ENCODE data around the gene MACO1.

Gene MACO1

DNA sequence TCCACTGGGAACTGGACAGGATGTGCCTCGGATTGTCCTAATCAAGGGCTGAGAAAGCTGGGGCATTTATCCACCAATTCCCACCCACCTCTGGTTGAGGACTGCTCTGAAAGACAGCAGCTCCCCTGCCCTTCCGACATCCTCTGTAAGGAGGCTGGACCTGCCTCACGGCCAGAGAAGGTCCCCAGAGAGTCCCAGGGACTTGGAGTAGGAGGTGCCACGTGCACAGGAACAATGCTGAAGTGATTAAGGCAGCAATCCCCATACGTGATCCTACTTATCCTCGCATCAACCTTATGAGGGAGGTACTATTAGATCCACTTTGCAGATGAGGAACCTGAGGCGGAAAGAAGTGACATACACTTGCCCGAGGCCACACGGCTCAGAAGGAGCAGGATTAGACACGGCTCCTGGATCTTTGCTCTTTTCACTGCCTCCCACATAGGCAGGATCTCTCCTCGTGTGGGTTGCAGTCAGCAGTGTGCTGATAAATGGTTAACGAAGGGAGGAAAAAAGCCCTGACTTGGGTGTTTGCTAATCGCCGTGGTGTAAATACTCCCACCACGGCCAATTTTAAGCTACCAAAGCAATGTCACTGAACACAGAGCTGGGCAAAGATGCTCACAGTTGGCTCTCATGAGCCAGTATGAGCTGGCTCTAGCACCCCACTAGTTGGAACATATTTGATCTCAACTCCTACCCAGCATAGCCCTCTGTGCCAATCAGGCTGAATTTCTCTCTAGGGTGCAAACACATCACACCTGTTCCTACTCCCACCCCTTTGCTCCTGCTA lies 94.1 kb downstream of the MACO1 start:
- DNase-seq (ENCODE audit: low spot score) = no peak

DNA sequence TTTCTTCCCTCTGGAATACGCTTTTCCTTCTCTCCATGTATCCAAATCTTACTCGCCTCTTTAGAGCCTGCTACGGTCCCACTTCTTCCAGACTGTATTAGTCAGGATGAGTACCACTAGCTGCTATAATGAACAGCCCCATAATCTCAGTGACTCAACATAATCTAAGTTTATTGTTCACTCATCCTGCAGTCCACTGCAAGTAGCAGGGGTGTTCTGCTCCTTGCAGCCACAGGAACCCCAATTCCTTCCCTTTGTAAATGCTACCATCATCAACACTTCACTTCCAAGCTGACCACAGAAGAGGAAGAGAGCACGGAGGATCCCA lies 94.6 kb downstream of the MACO1 start:
- no peak for DNase-seq (ENCODE audit: low spot score)

DNA sequence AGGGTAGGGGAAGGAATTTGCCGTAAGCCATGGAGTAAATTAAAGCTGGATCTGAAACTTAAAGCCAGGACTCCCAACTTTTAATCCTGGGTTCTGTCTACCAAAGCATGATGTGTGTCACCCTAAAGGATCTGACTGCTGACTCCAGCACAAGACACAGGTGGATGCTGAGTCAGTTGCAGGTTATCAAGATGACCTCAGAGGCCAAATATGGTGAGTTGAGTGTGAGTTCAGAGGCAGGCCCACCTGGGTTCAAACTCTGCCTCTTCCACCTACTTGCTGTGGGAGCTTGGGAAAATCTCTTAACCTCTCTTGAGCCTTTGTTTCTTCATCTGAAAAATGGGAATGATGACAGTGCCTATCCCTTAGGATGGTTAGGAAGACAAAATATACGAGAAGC lies 96.1 kb downstream of the MACO1 start:
- no peak for DNase-seq (ENCODE audit: low spot score)

DNA sequence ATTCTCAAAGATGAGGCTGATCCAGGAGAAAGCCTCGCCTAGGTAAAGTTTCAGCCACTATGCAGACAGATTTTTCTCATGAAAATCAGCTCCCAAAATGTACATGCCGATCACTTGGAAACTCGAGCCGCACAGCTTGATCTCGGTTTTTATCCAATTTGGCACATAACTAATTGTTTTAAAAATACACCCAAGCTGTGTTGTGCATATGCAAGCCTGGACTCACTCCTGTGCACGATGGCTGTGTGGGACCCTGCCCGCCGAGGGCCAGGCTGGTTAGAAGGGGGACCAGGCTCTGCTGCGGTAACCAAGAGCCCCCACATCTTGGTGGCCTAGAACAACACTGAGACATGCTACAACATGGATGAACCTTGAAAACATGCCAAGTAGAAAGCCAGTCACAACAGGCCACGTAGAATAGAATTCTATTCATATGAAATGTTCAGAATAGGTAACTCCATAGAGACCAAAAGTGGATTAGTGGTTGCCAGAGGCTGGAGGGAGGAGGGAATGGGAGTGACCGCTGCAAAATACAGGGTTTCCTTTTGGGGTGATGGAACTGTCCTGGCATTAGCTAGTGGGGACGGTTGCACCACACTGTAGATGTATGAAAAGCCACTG lies 96.6 kb downstream of the MACO1 start:
- DNase-seq (ENCODE audit: low spot score) = no peak

DNA sequence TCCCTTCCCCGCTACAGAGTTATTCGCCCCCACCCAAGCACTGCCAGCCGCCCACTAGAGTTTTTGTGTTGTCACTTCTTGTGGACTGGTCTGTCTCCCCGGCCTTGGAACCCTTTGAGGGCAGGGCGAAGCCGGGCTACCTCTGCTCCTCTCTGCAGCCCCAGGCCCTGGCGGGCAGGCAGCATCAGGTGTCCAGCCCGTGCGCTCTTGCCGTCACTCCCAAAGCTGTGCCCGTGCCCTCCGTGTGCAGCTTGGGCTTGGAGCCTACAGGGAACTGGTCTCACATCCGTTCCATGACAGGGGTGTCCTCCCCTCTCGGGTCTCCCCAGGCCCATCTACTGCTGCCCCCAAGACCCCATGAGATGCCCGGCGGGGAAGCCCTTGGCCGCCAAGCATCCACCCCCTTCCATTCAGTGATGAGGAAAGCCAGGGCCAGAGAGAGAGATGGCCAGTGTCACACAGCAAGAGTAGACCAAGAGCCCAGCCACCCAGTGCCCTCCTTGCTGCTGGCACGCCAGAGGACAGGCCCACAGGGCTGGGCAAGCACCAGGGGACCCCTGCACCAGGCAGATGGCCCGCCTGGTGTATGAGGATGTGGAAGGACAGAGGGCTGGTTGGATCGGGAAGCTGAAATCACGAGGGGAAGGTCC lies 97.4 kb downstream of the MACO1 start:
- no peak for DNase-seq (ENCODE audit: low spot score)

DNA sequence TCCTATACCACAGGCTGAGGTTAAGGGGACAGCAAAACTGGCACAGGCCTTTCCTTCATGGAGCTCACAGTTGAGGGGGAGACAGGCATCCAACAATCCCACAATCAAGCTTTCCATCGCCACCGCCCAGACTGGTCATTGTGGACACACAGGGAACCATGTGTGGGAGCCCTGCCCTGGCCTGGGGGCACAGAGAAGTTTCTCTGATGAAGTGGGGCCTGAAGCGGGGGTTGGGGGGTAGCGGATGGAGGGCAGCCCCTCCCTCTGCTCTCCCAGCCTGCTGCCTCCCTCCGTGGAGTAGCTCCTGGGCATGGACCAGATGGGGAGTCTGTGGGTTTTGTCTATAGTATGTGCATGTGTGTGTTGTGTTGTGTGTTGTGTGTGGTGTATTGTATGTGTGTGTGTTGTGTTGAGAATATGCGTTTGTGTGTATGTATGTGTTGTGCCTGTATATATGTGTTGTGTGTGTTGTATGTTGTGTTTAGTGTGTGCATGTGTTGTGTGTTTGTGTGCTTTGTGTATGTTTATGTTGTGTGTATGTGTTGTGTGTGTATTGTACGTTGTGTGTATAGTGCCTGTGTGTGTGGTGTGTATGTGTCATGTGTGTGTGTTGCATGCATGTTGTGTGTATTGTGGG lies 98.3 kb downstream of the MACO1 start:
- no peak for DNase-seq (ENCODE audit: low spot score)

DNA sequence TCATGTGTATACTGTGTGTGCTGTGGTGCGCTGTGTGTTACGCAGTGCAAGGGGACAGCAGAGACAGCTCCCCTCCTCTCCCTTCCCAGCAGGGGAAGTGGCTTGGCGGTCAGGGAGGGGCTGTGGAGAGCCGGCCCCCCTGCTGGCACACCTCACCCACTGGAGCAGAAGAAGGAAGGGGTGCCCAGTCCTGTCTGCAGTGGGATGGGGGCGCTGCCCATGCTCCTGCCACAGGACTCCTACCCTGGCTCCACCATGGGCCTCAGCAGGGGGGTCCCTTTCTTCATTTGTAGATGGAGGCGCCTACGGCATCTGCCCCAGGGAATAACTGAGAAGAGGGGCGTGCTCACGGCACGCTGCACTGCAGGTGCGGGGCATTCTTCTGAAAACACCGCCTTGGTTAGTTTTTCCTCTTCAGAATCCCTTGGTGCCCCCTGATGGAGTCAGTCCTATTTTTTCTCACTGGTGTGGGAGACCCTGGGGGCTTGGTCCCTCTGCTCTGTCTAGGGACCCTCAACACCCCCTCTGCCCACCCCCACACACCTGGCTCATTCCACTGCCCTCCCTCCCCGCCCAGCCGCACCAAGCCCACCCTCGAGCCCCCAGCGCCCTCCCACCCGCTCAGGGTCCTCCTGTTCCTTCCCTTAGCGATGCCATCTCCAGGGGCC lies 99.0 kb downstream of the MACO1 start:
- no peak for DNase-seq (ENCODE audit: low spot score)

DNA sequence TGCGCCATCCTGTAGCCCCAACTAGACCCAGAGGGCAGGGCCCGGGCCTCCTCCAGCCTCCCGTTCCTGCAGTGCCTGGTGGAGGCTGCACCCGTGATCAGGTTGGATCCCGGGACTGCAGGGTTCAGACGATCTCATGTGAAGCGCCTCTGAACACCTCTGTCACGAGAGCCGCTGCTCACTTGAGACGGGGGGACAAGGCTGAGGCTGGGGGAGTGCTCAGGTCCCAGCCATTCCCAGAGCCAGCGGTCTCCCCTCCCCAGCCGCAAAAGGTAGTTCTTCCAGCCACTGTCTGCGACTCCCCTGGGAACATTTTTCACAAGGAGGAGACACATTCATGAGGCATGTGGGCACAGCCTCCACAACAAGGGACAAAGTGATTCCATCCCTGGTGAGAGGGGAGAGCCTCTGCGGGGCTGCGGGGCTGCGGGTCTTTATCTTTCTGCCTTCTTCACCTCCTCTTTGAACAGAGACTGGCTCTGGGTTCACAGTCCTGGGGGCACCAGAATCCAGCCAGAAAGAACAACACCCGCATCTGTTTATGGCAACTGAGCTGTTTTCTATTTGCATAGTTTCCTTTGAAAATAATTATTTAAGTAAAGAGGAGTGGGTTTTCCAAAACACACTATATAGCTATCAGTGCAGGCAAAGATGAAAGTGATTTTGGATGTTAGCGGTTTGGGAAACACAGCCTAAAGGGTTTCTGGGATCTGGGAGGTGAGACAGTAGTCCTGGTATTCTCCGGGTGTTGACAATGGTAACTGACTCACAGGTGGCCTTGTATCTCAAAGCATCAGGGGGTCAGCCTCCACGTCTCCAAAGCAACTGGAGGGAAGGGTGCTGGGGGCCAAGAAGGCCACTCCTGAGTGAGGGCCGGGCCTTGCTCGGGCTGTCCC lies 99.7 kb downstream of the MACO1 start:
- DNase-seq (ENCODE audit: low spot score) = no peak

DNA sequence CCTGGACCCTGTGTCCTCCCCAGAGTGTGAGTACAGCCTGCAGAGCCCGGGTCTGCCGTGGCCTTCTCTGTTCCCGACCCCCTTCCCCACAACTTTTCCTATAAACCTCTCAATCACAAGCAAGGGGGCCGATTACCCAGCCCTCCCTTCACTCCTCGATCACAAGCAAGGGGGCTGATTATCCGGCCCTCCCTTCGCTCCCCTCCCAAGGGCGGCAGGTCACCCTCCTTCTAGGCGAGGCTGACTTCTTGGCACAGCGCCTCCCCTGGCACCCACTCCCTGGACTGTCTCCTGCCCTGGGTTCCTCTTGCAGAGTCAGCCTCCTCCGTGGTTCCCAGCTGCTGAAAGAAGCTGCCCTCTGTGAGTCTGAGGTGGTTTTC lies 100.4 kb downstream of the MACO1 start:
- DNase-seq (ENCODE audit: low spot score) = no peak

DNA sequence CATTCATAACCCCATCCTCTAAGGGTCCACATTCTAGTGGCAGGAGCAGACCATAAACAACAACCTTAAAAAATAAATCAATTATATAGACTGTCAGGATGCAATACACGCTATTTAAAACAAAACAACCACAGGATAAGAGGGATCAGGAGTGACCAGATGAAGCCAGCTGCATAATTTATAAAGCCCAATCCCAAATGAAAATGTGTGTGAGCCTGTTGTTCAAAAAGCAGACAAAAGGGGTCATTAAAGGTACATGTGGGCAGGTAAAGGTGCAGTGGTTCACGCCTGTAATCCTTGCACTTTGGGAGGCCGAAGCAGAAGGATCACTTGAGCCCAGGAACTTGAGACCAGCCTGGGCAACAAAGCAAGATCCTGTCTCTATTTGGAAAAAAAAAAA lies 102.3 kb downstream of the MACO1 start:
- DNase-seq (ENCODE audit: low spot score) = no peak

DNA sequence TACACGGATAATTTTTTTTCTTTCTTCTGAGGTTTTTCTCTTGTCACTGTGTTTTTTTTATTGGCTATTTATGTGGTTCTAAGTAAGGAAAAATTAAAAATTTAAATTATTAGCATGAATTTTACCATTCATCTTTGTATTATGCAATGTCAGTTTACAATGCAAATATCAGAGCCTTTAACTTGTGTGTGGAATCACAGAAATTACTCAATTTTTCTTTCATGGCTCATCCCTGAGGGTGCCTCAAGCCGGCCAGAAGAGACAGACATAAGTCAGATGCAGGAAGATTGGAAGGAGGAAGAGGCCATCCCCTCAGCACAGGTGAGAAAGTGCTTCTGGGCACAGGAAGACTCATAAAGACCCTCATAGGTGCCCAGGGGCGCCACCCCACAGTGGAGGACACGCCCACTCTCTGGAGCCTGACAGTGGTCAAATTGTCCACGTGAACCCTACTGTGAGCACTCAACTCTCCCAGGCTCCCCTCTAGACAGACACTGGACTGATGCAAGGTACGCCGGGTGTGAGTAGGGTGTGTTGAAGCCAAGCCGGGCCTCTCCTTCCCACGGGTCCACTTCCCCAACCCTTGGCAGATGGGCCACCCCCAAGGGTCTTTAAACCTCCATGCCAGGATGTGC lies 103.2 kb downstream of the MACO1 start:
- no peak for DNase-seq (ENCODE audit: low spot score)

DNA sequence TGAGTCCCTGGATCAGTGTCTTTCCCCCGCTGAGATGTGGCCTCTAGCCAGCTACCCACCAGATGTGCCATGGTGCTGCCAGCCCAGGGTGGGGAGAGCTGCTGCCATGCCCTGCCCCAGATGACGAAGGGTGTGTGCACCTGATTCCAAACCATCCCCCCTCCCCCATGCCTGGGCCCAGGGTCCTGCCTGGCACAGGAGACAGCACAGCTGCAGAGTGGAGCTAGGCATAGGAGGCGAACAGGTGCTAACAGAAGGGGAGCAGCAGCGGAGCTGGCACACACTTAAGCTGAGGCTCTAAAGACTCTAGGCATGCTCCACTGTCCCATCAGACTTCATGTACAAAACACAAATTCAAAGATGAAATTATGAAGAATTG lies 103.7 kb downstream of the MACO1 start:
- DNase-seq (ENCODE audit: low spot score) = no peak

DNA sequence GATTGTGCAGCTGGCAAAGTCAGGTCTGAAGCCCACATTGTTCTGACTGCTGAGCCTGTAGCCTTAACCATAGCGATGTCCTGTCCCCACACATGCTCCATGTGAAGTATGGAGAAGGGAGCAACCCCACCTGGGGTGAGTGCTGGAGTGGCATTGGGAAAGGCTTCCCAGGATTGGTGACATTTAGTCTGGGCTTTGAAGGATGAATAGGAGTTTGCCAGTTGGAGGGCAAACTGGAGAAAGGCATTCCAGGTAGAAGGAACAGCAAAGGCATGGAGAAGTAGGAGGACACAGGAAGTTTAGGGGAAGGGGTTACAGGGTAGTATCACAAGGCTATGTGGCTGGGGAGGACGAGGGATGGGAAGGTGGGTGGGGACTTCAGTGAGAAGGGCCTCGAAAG lies 105.4 kb downstream of the MACO1 start:
- DNase-seq (ENCODE audit: low spot score) = no peak

DNA sequence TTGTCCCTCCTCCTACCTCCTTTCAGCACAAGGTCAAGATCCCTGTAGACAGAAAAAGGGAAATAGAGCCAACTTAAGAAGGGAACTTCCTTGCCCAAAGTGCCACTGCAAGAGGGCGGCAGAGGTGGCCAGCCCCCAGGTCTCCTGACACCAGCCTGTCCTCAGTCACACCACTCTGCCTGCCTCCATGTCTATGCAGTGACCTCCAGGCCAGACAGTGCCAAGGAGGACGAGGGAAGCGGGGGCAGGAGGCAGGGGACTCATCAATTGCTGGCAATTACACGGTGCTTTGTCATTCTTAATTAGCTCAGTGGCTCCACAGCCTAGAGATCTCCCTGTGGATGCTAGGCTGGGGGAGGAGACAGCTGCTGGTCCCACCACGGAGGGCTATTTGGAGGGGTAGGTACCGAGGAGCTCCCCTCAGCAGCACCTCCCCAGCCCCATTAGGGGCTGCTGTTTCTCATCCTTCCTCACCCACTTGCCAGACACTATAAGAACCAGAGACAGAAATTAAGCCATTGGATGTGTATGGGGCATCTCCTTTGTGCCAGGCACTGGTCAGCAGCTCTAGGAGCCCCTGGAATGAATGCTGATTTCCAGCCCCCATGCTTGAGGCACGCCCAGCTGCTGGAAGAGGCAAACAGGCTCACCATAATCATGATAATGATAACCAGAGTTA lies 106.6 kb downstream of the MACO1 start:
- no peak for DNase-seq (ENCODE audit: low spot score)

DNA sequence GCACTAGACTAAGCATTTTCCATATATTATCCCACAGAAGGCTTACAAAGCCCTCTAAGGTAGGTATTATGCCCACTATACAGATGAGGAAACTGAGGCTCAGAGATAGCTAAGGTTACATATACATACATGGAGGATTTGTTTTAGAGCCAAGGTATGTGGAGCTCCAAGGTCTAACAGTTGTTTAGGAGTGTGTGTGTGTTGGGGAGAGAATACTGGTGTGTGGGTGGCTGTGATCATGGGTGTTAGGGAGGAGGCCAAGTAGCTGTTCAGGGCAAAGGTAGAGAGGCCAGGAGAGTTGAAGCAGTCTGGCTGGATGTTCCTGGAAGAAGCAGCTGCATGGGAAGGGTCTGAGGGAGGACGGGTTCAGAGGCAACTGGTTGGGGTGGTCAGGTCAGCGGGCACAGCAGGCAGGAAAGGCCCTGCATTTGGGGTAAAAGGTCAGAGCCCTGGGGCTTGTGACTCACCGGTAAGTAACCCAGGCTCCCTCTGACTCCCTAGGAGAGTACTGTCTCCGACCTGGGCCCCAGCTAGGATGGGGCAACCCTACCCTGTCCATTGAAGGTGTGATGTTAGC lies 107.6 kb downstream of the MACO1 start:
- no peak for DNase-seq (ENCODE audit: low spot score)

DNA sequence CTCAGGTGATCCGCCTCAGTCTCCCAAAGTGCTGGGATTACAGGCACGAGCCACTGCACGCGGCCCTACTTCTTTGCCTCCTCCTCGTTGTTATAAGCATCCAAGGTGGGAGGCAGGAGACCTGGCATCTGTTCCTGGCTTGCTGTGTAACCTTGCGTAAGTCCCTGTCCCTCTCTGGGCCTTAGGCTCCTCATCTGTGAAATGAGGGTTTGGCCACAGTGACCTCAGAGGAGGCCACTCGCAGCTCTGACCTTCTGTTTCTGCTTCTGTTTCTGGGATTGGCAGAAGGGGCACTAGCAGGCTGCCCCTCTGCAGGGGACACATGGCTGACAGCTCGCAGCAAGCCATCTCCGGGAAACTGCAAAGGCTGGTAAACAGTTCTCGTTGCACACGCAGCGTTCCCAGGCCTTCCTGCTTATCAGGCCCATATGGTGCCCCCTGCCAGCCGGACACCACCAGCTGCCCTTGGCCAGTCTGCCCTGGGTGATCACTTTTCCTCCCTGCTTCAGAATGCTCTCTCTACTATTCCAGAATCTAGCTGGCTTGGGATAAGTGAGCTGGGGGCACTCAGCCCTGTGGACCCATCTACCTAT lies 110.1 kb downstream of the MACO1 start:
- no peak for DNase-seq (ENCODE audit: low spot score)

DNA sequence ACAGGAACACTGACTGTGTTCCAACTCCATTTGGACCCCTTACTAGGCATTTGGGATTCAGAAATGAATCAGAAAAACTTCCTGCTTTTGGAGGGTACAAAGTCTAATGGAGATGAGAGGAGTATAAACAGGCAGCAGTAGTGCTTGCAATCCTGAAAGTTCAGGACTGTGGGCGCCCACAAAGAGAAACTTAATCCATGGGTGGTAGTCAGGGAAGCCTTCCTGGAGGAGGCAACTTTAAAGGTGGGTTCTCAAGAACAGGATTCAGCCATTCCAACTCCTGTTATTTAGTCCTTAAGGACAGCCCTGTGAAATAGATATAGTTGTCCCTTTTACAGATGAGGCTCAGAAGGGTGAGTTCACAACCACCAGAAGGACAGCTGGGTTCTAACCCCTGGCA lies 110.7 kb downstream of the MACO1 start:
- DNase-seq (ENCODE audit: low spot score) = no peak

DNA sequence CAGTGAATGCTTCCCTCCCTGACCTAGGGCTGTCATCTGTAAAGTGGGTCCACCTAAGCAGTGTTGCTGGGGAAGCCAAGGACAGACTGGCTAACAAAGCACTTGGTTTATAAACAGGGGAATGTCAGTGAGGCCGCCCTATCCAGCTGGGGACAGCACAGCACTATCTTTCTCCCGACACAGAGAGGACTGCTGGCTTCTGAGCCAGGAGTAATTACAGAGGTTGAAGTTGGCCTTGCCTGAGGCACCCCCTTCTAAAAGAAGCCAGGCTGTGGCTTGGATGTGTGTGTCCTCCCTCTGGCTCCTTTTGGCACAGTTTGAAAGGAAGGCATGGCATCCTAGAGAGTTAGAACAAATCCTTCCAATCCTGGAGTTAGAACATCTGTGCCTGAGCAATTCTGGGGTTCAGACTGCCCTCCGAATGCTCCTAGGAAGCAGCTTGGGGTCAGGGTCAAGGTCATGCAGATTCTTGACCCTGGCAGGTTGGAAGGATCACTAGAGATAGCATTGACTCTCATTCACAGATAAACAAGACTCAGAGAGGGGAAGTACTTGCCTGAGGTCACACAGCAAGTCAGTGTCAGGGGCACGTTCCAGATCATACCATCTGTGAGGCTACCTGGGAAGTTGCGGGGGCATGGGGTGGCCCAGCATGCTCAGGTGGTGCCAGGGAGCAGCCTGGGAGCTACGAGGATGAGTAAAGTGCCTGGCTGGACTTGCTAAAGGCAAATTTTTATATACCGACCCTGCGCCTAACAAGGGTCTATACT lies 111.4 kb downstream of the MACO1 start:
- no peak for DNase-seq (ENCODE audit: low spot score)

DNA sequence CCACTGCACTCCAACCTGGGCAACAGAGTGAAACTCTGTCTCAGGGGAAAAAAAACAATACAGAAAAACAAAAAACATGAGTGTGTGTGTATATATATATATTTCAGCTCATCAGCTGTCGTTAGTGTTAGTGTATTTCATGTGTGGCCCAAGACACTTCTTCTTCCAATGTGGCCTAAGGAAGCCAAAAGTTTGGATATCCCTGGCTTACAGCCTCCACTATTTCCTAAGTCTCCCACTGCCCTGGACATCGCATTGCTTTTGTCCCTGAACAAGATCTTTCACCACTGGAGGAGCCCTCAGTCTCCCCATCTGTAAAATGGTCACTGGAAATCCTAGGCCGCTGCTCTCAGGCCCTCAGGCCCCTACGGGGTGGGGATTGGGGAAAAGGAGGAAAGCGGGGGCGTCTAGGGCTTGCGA lies 112.3 kb downstream of the MACO1 start:
- DNase-seq (ENCODE audit: low spot score) = no peak

Measured in iPS-NIHi11 (cell line).